ENCODE data around the gene KIR2DL3.
"Not testable (repeated sequence)": the region's sequence is repeated elsewhere in the genome, so short reads cannot be mapped to it uniquely, and the experiment has no call there.

Gene KIR2DL3

DNA sequence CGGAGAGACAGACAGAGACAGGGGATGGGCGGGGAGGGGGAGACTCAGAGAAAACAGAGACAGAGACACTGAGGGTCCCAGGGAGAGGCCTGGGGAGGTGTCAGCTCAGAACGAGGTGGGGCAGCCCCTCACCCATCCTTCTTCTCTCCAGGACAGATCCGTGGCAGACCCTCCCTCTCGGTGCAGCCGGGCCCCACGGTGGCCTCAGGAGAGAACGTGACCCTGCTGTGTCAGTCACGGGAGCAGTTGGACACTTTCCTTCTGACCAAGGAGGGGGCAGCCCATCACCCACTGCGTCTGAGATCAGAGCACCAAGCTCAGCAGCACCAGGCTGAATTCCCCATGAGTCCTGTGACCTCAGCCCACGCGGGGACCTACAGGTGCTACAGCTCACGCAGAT is 28.4 kb upstream of the KIR2DL3 start:
- H3K9ac ChIP-seq (ENCODE audit: low read depth, low read length); H3K27me3 ChIP-seq (ENCODE audit: insufficient read depth, low read length); H3K4me1 ChIP-seq (ENCODE audit: insufficient read depth, low read length); H3K27ac ChIP-seq (ENCODE audit: low read depth, low read length); H3K36me3 ChIP-seq (ENCODE audit: insufficient read depth, low read length); H3K4me3 ChIP-seq (ENCODE audit: low read length): not testable (repeated sequence)
- peaks cover 69% of the 10 kb centered on the region for H3K9me3 ChIP-seq (ENCODE audit: insufficient read depth, low read depth, low read length)
- WGBS: 67% methylated on average over 13 of the region's 13 CpGs

DNA sequence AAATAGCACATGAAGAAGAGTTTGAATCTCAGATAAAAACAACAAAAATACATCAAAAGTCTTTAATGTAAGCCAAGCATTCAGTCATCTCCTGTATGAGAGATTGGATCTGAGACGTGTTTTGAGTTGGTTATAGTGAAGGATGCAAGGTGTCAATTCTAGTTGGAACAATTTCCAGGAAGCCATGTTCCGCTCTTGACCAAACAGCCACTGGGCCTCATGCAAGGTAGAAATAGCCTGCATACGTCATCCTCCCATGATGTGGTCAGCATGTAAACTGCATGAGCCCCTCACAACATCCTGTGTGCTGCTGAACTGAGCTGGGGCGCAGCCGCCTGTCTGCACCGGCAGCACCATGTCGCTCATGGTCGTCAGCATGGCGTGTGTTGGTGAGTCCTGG is 14.2 kb upstream of the KIR2DL3 start, which contains the start of gene KIR3DL3:
Gene KIR3DL3 (plus strand): TSS at position 301 of the 400 bp plus-strand sequence. CDS start 55 bp downstream, at position 356.
- H3K9me3 ChIP-seq (ENCODE audit: insufficient read depth, low read depth, low read length): peaks cover 97% of the 10 kb centered on the region
- no peak within 1 kb of the TSS for H3K4me3 ChIP-seq (ENCODE audit: low read length)
- no peaks in the 10 kb centered on the region for H3K27me3 ChIP-seq (ENCODE audit: insufficient read depth, low read length)
- WGBS: 80% methylated on average over 9 of the region's 9 CpGs
- no peak within 1 kb of the TSS for H3K27ac ChIP-seq (ENCODE audit: low read depth, low read length)
- no peak within 1 kb of the TSS for H3K9ac ChIP-seq (ENCODE audit: low read depth, low read length)
- H3K4me1 ChIP-seq (ENCODE audit: insufficient read depth, low read length): no peaks in the 10 kb centered on the region
- no peaks in the 10 kb centered on the region for H3K36me3 ChIP-seq (ENCODE audit: insufficient read depth, low read length)

DNA sequence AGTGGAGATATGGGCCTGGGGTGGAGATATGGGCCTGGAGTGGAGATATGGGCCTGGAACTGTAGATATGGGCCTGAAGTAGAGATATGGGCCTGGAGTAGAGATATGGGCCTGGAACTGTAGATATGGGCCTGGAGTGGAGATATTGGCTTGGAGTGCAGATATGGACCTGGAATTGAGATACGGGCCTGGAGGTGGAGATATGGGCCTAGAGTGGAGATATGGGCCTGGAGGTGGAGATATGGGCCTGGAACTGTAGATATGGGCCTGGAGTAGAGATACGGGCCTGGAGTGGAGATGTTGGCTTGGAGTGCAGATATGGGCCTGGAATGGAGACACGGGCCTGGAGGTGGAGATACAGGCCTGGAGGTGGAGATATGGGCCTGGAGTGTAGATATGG is 13.7 kb upstream of the KIR2DL3 start:
- WGBS: 72% methylated on average over 3 of the region's 3 CpGs
- Histone ChIP-seq H3K9ac (ENCODE audit: low read depth, low read length) (no peak overlapping the region), H3K27ac (ENCODE audit: low read depth, low read length) (no peak overlapping the region), H3K9me3 (ENCODE audit: insufficient read depth, low read depth, low read length) (peaks cover 97% of the 10 kb centered on the region), H3K4me3 (ENCODE audit: low read length) (no peak overlapping the region), H3K27me3 (ENCODE audit: insufficient read depth, low read length) (no peaks in the 10 kb centered on the region), H3K36me3 (ENCODE audit: insufficient read depth, low read length) (no peaks in the 10 kb centered on the region), H3K4me1 (ENCODE audit: insufficient read depth, low read length) (no peaks in the 10 kb centered on the region)

DNA sequence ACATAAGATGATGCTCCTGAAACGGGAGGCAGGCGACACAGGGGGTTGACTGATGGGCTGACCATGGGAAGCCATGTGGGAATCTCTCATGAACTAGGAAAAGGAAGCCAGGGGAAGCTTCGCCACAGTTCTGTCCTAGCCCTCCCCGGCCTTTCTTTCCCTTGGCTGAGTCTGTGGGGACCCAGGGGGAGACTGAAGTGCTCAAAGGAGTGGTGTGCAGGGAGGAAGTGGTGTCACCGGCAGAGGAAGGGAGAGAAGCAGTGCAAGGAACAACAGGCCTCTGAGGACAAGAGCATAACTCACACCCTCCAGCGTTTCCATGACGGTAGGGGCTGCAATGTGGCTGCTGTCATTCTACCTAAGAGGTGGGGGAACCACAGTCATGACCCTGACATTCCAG is 13.0 kb upstream of the KIR2DL3 start:
- WGBS: 74% methylated on average over 7 of the region's 7 CpGs
- Histone ChIP-seq H3K4me1 (ENCODE audit: insufficient read depth, low read length) (no peaks in the 10 kb centered on the region), H3K27me3 (ENCODE audit: insufficient read depth, low read length) (no peaks in the 10 kb centered on the region), H3K36me3 (ENCODE audit: insufficient read depth, low read length) (no peaks in the 10 kb centered on the region), H3K27ac (ENCODE audit: low read depth, low read length) (no peak overlapping the region), H3K4me3 (ENCODE audit: low read length) (no peak overlapping the region), H3K9me3 (ENCODE audit: insufficient read depth, low read depth, low read length) (peaks cover 98% of the 10 kb centered on the region), H3K9ac (ENCODE audit: low read depth, low read length) (no peak overlapping the region)

DNA sequence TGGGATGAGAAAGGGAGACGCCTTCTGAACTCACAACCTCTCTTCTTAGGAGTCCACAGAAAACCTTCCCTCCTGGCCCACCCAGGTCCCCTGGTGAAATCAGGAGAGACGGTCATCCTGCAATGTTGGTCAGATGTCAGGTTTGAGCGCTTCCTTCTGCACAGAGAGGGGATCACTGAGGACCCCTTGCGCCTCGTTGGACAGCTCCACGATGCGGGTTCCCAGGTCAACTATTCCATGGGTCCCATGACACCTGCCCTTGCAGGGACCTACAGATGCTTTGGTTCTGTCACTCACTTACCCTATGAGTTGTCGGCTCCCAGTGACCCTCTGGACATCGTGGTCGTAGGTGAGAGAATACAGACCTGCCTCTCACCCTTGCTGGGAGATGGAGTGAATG is 10.8 kb upstream of the KIR2DL3 start:
- Histone ChIP-seq H3K27ac (ENCODE audit: low read depth, low read length) (no peak overlapping the region), H3K4me1 (ENCODE audit: insufficient read depth, low read length) (no peaks in the 10 kb centered on the region), H3K9ac (ENCODE audit: low read depth, low read length) (no peak overlapping the region), H3K27me3 (ENCODE audit: insufficient read depth, low read length) (no peaks in the 10 kb centered on the region), H3K36me3 (ENCODE audit: insufficient read depth, low read length) (no peaks in the 10 kb centered on the region), H3K4me3 (ENCODE audit: low read length) (no peak overlapping the region), H3K9me3 (ENCODE audit: insufficient read depth, low read depth, low read length) (peaks cover 98% of the 10 kb centered on the region)
- 79% methylated on average over 10 of the region's 10 CpGs for WGBS

DNA sequence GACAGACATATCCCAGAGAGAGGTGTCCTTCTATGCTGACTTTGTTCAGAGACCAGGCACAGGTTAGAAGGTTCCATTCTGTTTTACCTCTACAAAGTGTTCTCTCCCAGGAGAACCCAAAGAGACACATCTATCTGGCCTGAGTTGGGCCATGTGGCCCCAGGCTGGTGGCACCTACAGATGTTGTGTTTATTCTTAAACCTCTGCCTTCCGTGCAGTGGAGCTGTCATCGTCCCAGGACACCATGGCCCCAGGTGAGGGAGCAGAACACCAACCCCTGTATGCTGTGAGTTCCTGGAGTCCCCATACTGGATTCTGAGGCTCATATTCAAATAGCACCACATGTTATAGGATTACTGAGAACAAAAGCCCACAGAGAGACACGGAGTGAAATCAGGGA is 10.1 kb upstream of the KIR2DL3 start:
- no peaks in the 10 kb centered on the region for H3K36me3 ChIP-seq (ENCODE audit: insufficient read depth, low read length)
- no peaks in the 10 kb centered on the region for H3K4me1 ChIP-seq (ENCODE audit: insufficient read depth, low read length)
- no peak overlapping the region for H3K9ac ChIP-seq (ENCODE audit: low read depth, low read length)
- H3K27me3 ChIP-seq (ENCODE audit: insufficient read depth, low read length): no peaks in the 10 kb centered on the region
- peaks cover 98% of the 10 kb centered on the region for H3K9me3 ChIP-seq (ENCODE audit: insufficient read depth, low read depth, low read length)
- WGBS: 54% methylated on average over 2 of the region's 3 CpGs
- H3K4me3 ChIP-seq (ENCODE audit: low read length): no peak overlapping the region
- no peak overlapping the region for H3K27ac ChIP-seq (ENCODE audit: low read depth, low read length)

DNA sequence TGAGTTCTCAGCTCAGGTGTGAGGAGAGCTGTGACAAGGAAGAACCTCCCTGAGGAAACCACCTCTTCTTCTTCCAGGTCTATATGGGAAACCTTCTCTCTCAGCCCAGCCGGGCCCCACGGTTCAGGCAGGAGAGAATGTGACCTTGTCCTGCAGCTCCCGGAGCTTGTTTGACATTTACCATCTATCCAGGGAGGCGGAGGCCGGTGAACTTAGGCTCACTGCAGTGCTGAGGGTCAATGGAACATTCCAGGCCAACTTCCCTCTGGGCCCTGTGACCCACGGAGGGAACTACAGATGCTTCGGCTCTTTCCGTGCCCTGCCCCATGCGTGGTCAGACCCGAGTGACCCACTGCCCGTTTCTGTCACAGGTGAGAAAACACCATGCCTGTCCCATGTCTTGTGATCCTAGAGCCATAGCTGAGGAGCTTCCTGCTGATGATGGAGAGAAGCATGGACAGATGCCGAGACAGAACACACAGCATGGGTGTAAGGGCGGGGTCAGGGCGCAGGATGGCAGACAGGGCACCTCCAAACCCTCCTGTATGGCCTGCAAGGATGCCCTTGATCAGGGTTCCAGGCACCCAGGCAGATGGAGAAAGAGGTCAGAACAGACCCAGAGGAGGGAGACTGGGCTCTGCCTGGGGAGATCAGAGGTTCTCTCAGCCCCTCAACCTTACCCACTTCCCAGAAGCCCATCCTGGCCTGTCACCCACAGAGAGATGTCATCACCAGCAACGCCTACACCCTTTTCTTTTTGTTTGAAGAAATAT is 8.7 kb upstream of the KIR2DL3 start:
- Histone ChIP-seq H3K9ac (ENCODE audit: low read depth, low read length) (no peak overlapping the region), H3K4me3 (ENCODE audit: low read length) (no peak overlapping the region), H3K27ac (ENCODE audit: low read depth, low read length) (no peak overlapping the region), H3K27me3 (ENCODE audit: insufficient read depth, low read length) (no peaks in the 10 kb centered on the region), H3K9me3 (ENCODE audit: insufficient read depth, low read depth, low read length) (peaks cover 92% of the 10 kb centered on the region), H3K4me1 (ENCODE audit: insufficient read depth, low read length) (no peaks in the 10 kb centered on the region), H3K36me3 (ENCODE audit: insufficient read depth, low read length) (no peaks in the 10 kb centered on the region)
- 77% methylated on average over 14 of the region's 15 CpGs for WGBS

DNA sequence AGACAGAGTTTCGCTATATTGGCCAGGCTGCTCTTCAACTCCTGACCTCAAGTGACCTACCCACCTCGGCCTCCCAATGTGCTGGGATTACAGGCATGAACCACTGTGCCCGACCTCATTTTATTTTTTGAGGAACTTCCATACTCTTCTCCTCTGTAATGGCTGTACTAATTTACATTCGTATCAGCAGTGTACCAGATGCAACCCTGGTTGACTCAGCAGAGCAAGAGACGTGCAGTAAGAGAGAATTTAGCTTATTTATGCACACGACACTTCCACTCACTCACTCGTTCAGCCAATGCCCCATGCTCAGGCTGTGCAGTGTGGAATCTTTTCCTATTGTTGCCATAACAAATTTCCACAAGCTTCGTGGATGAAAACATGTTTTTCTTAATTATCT is 7.1 kb upstream of the KIR2DL3 start:
- H3K9me3 ChIP-seq (ENCODE audit: insufficient read depth, low read depth, low read length): peaks cover 81% of the 10 kb centered on the region
- H3K4me3 ChIP-seq (ENCODE audit: low read length): no peak overlapping the region
- 65% methylated on average over 8 of the region's 8 CpGs for WGBS
- H3K9ac ChIP-seq (ENCODE audit: low read depth, low read length): no peak overlapping the region
- no peaks in the 10 kb centered on the region for H3K36me3 ChIP-seq (ENCODE audit: insufficient read depth, low read length)
- no peaks in the 10 kb centered on the region for H3K27me3 ChIP-seq (ENCODE audit: insufficient read depth, low read length)
- H3K4me1 ChIP-seq (ENCODE audit: insufficient read depth, low read length): no peaks in the 10 kb centered on the region
- no peak overlapping the region for H3K27ac ChIP-seq (ENCODE audit: low read depth, low read length)

DNA sequence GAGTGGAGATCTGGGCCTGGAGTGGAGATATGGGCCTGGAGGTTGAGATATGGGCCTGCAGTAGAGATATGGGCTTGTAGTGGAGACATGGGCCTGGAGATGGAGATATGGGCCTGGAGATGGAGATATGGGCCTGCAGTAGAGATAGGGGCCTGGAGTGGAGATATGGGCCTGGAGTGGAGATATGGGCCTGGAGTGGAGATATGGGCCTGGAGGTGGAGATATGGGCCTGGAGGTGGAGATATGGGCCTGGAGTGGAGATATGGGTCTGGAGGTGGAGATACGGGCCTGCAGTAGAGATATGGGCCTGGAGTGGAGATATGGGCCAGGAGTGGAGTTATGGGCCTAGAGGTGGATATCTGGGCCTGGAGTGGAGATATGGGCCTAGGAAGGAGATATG is 402 bp downstream of the KIR2DL3 start:
- Histone ChIP-seq H3K27me3 (ENCODE audit: insufficient read depth, low read length) (no peaks in the 10 kb centered on the region), H3K27ac (ENCODE audit: low read depth, low read length) (no peak overlapping the region), H3K9me3 (ENCODE audit: insufficient read depth, low read depth, low read length) (peaks cover 52% of the 10 kb centered on the region), H3K9ac (ENCODE audit: low read depth, low read length) (no peak overlapping the region), H3K4me1 (ENCODE audit: insufficient read depth, low read length) (no peaks in the 10 kb centered on the region), H3K36me3 (ENCODE audit: insufficient read depth, low read length) (no peaks in the 10 kb centered on the region), H3K4me3 (ENCODE audit: low read length) (no peak overlapping the region)
- WGBS: 88% methylated on average over 1 of the region's 1 CpG

DNA sequence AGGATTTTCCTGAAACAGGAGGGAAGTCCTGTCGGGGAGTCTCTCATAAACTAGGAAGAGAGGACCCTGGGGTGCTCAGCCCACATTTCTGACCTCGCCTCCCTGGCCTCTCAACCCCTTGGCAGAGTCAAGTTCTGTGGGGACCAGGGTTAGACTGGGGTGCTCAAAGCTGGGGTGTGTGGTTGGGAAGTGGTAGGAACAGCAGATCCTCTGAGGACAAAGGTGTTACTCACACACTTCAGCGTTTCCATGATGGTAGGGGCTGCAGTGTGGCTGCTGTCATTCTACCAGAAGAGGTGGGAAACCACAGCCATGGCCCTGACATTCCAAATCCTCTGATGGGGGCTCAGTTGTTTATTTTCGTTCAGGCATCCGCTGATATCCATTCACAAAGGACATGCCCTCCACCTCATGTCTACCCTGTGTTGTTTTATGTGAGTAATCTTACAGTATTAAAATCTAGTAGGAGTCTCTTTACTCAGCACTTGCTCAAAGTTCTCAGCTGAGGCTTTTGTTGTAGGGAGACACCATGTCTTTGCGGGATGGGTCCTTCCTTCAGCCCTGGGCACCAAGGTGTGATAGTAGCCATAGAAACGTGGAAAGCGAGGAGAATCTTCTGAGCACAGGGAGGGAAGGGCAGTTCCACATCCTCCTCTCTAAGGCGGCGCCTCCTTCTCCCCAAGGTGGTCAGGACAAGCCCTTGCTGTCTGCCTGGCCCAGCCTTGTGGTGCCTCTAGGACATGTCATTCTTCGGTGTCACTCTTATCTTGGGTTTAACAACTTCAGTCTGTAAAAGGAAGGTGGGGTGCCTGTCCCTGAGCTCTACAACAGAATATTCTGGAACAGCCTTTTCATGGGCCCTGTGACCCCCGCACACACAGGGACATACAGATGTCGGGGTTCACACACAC is 1.5 kb downstream of the KIR2DL3 start:
- WGBS: 66% methylated on average over 13 of the region's 13 CpGs
- peaks cover 53% of the 10 kb centered on the region for H3K9me3 ChIP-seq (ENCODE audit: insufficient read depth, low read depth, low read length)

DNA sequence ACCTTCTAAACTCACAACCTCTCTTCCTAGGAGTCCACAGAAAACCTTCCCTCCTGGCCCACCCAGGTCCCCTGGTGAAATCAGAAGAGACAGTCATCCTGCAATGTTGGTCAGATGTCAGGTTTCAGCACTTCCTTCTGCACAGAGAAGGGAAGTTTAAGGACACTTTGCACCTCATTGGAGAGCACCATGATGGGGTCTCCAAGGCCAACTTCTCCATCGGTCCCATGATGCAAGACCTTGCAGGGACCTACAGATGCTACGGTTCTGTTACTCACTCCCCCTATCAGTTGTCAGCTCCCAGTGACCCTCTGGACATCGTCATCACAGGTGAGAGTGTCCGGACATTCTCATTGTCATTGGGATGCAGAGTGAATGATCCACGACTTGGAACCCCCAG is 3.6 kb downstream of the KIR2DL3 start:
- WGBS: 54% methylated on average over 5 of the region's 5 CpGs
- not testable (repeated sequence) for H3K27me3 ChIP-seq (ENCODE audit: insufficient read depth, low read length); H3K27ac ChIP-seq (ENCODE audit: low read depth, low read length); H3K4me3 ChIP-seq (ENCODE audit: low read length); H3K4me1 ChIP-seq (ENCODE audit: insufficient read depth, low read length); H3K9ac ChIP-seq (ENCODE audit: low read depth, low read length); H3K36me3 ChIP-seq (ENCODE audit: insufficient read depth, low read length)
- peaks cover 50% of the 10 kb centered on the region for H3K9me3 ChIP-seq (ENCODE audit: insufficient read depth, low read depth, low read length)

More for the DNA sequence above, 1.5 kb downstream of the KIR2DL3 start:
- no peaks in the 10 kb centered on the region for H3K27me3 ChIP-seq (ENCODE audit: insufficient read depth, low read length)
- no peak overlapping the region for H3K27ac ChIP-seq (ENCODE audit: low read depth, low read length)
- H3K4me3 ChIP-seq (ENCODE audit: low read length): no peak overlapping the region
- H3K36me3 ChIP-seq (ENCODE audit: insufficient read depth, low read length): no peaks in the 10 kb centered on the region
- no peaks in the 10 kb centered on the region for H3K4me1 ChIP-seq (ENCODE audit: insufficient read depth, low read length)
- no peak overlapping the region for H3K9ac ChIP-seq (ENCODE audit: low read depth, low read length)

Data from HUES64 (cell line).